Mesothelial cell of epicardium (in vitro differentiated cells): ENCODE data around the gene GPALPP1. TPM values are rescaled to one million over a fixed set of nuclear protein-coding genes. Genes with fewer than 3 reads are reported as not detected.

Experiments used
- DNase-seq, 2 experiments: peaks; one replicate each; pipeline ENCODE4 v3.0.0; 2021; ENCODE audit warnings: low spot score in 2 of 2; ENCODE audit not compliant: unreplicated experiment in 2 of 2
- H3K27ac Mint-ChIP-seq: 2 replicates; pipeline ENCODE4 v1.8.0; 2021; ENCODE audit warnings: mixed read lengths
- H3K27me3 Mint-ChIP-seq: 2 replicates; pipeline ENCODE4 v1.8.0; 2021; ENCODE audit warnings: low read depth, mixed read lengths
- H3K36me3 Mint-ChIP-seq: 2 replicates; pipeline ENCODE4 v1.8.0; 2021; ENCODE audit warnings: mixed read lengths
- H3K4me1 Mint-ChIP-seq: 2 replicates; pipeline ENCODE4 v1.8.0; 2021; ENCODE audit warnings: mixed read lengths
- H3K4me3 Mint-ChIP-seq: 2 replicates; pipeline ENCODE4 v1.8.0; 2021; ENCODE audit warnings: mild to moderate bottlenecking, moderate library complexity, mixed read lengths
- H3K9me3 Mint-ChIP-seq: 2 replicates; pipeline ENCODE4 v1.8.0; 2021; ENCODE audit warnings: mixed read lengths
- total RNA-seq: library from RNA; stranded (reverse); gene quantifications from 3 replicates; pipeline ENCODE4 v1.2.1, GENCODE V29; 2021
- TF ChIP-seq, protein P1 (sequence below): fragments of 200-600 bp; sonication (generic); IDR thresholded peaks from one replicate; pipeline ENCODE4 v1.5.0; 2021; ENCODE audit warnings: antibody characterized with exemption; ENCODE audit not compliant: unreplicated experiment

GPALPP1 gene
- total RNA-seq, 1 donor from 2014 or later, result 33.6 TPM

- no peak overlapping the region for H3K27ac Mint-ChIP-seq
- H3K9me3 Mint-ChIP-seq, result no peaks in the 10 kb centered on the region
- no peak for DNase-seq
- peaks cover 13% of the 10 kb centered on the region for H3K36me3 Mint-ChIP-seq
- H3K27me3 Mint-ChIP-seq, result no peaks in the 10 kb centered on the region
- H3K4me3 Mint-ChIP-seq, result no peak overlapping the region
- no peaks in the 10 kb centered on the region for H3K4me1 Mint-ChIP-seq
- TF ChIP-seq, protein P1, sequence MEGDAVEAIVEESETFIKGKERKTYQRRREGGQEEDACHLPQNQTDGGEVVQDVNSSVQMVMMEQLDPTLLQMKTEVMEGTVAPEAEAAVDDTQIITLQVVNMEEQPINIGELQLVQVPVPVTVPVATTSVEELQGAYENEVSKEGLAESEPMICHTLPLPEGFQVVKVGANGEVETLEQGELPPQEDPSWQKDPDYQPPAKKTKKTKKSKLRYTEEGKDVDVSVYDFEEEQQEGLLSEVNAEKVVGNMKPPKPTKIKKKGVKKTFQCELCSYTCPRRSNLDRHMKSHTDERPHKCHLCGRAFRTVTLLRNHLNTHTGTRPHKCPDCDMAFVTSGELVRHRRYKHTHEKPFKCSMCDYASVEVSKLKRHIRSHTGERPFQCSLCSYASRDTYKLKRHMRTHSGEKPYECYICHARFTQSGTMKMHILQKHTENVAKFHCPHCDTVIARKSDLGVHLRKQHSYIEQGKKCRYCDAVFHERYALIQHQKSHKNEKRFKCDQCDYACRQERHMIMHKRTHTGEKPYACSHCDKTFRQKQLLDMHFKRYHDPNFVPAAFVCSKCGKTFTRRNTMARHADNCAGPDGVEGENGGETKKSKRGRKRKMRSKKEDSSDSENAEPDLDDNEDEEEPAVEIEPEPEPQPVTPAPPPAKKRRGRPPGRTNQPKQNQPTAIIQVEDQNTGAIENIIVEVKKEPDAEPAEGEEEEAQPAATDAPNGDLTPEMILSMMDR, result peak; percentile 39
Observed at GRCh38 chr13:44978328-44978727, 11.0 kb upstream of the GPALPP1 start.

GRCh38 chr13:44989941-44990340, 603 bp downstream of the GPALPP1 start:
- H3K4me1 Mint-ChIP-seq, result peaks cover 36% of the 10 kb centered on the region
- H3K9me3 Mint-ChIP-seq, result no peaks in the 10 kb centered on the region
- no peak for DNase-seq
- peaks cover 6% of the 10 kb centered on the region for H3K36me3 Mint-ChIP-seq
- TF ChIP-seq, protein P1, result no peak
- peak overlapping the region; percentile 99 for H3K27ac Mint-ChIP-seq
- peak overlapping the region; percentile 99 for H3K4me3 Mint-ChIP-seq
- no peaks in the 10 kb centered on the region for H3K27me3 Mint-ChIP-seq

DNA sequence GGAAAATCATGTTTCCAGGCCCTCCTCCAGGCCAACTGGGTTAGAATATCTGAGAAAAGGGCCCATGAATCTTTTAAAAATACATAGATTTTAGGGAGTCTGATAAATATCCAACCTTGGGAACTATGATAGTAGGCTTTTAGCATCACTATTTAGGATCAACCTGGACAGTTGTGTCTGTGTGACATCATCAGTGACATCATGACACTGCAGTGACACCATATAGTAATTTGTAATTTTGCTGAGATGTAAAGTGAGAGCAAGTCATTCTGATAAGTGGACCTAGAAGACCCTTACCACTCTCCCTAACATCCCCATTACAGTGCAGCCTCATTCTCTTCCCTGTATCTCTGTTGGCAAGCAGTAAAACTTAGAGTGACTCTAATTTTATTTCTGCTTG, 14.1 kb downstream of the GPALPP1 start:
- Mint-ChIP-seq H3K9me3 (no peaks in the 10 kb centered on the region), H3K27ac (no peak overlapping the region), H3K4me3 (no peak overlapping the region), H3K4me1 (no peaks in the 10 kb centered on the region), H3K36me3 (peaks cover 19% of the 10 kb centered on the region), H3K27me3 (no peaks in the 10 kb centered on the region)
- no peak for DNase-seq
- TF ChIP-seq, protein P1, result no peak

DNA sequence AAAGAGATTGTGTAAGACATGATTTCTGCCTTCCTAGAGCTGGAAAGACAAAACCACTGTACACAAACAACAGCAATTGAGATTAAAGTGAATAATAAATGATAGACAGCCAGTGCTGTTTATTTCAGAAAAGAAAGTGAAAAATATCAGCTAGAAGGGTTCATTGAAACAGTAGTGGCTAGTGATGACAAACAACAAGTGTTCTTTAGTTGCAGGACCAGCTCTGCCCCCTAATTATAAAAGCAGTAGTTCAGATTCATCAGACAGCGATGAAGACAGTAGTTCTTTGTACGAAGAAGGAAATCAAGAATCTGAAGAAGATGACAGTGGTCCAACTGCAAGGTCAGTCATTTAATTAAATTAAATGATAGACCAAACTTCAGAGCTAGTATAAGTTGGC, 14.8 kb downstream of the GPALPP1 start:
- TF ChIP-seq, protein P1, result no peak
- H3K4me3 Mint-ChIP-seq, result no peak overlapping the region
- peaks cover 22% of the 10 kb centered on the region for H3K36me3 Mint-ChIP-seq
- no peak overlapping the region for H3K27ac Mint-ChIP-seq
- H3K9me3 Mint-ChIP-seq, result no peaks in the 10 kb centered on the region
- no peaks in the 10 kb centered on the region for H3K27me3 Mint-ChIP-seq
- DNase-seq, result no peak
- no peaks in the 10 kb centered on the region for H3K4me1 Mint-ChIP-seq

DNA sequence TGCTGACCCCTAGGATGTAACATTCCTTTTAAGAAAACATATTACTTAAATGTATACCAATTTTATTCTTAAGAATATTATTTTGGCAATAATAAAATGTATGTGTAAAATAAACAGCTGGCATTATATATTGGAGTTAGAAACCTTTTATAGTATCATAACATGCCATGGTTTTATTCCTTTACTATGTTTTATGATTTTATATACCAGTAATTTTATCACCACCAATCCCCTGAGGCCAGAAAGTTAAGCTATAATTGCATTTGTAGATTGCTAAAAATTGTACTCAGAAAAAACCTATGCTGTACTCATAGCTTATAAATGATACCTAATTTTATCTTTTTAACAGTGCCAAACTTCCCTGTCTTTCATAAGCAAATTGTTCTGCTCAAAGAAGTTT, 17.9 kb downstream of the GPALPP1 start:
- TF ChIP-seq, protein P1, result no peak
- no peaks in the 10 kb centered on the region for H3K9me3 Mint-ChIP-seq
- no peaks in the 10 kb centered on the region for H3K27me3 Mint-ChIP-seq
- DNase-seq, result no peak
- H3K4me3 Mint-ChIP-seq, result no peak overlapping the region
- no peaks in the 10 kb centered on the region for H3K4me1 Mint-ChIP-seq
- no peak overlapping the region for H3K27ac Mint-ChIP-seq
- peaks cover 25% of the 10 kb centered on the region for H3K36me3 Mint-ChIP-seq

DNA sequence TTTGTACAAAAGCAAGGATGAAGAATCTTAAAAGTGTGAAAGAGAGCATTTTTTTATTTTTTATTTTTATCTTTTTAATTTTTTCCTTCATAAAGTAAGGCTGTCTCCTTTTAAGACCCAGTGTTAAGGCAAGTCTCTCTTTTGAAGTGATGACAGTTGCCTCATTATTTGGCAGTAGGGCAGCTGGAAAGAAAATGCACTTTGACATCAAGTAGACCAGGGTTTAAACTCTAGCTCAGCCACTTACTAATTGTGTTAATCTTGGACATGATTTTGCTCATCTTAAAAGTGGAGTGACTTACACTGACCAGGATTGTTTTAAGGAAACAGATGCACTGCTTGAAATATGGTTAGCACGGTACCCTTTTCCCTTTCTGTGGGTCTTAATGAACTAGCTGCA, 18.5 kb downstream of the GPALPP1 start:
- TF ChIP-seq, protein P1, result no peak
- Mint-ChIP-seq H3K9me3 (no peaks in the 10 kb centered on the region), H3K27ac (no peak overlapping the region), H3K36me3 (peaks cover 22% of the 10 kb centered on the region), H3K4me1 (no peaks in the 10 kb centered on the region), H3K4me3 (no peak overlapping the region), H3K27me3 (no peaks in the 10 kb centered on the region)
- DNase-seq, result no peak
